GM19193 (cell line): ENCODE data around the gene KAZN.

Source experiments
- POLR2A ChIP-seq: IDR thresholded peaks from 4 replicates; pipeline ENCODE4 v1.6.1; 2011; ENCODE audit not compliant: insufficient read depth, insufficient read length; ENCODE audit errors: extremely low read depth

Gene KAZN

DNA sequence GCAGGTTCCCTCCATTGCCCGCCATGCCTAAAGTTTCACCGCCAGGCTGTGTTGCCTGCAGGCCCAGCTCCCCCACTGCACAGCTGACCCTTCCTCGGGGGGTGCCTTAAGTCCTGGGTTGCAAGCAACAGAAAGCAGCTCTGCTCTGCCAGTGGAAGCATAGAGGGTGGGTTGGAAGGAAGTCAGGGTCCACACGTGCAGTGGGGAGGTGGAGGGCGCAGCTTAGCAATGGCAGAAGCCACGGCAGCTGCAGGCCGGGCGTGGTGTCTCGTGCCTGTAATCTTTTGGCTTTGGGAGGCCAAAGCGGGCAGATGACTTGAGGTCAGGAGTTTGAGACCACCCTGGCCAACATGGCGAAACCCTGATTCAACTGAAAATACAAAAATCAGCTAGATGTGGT, 448.8 kb downstream of the KAZN start:
- TF ChIP-seq POLR2A = no peak

DNA sequence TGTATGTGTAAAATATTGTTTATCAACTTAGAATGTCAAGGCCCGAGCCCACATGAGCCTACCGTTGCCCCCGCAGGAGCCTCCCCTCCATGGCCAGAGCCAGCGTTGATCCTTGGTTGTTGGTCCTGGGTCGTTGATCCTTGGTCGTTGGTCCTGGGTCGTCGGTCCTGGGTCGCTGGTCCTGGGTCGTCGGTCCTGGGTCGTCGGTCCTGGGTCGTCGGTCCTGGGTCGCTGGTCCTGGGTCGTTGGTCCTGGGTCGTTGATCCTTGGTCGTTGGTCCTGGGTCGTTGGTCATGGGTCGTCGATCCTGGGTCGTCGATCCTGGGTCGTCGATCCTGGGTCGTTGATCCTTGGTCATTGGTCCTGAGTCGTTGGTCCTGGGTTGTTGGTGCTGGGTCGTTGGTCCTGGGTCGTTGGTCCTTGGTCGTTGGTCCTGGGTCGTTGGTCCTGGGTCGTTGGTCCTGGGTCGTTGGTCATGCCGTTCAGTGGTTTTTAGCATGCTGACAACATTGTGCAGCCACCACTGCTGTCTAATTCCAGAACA, 450.0 kb downstream of the KAZN start:
- TF ChIP-seq POLR2A = no peak

DNA sequence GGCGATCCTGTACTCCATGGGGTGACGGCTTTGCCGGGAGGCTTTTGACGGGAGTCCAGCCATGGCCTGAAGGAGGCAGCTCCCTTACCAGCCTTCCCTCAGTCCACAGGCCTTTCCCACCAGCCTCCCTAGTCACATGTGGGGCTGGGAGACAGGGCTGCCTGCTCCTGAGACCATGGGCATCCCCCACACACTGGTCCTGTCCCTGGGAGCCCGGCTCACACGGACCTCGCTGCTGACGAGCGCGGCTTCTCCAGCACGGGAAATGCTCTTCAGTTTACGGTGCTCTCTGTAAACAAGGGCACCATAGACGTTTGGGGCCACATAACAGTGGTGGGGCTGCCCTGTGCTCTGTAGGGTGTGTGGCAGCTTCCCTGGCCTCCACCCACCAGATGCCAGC, 450.6 kb downstream of the KAZN start:
- TF ChIP-seq POLR2A = no peak

DNA sequence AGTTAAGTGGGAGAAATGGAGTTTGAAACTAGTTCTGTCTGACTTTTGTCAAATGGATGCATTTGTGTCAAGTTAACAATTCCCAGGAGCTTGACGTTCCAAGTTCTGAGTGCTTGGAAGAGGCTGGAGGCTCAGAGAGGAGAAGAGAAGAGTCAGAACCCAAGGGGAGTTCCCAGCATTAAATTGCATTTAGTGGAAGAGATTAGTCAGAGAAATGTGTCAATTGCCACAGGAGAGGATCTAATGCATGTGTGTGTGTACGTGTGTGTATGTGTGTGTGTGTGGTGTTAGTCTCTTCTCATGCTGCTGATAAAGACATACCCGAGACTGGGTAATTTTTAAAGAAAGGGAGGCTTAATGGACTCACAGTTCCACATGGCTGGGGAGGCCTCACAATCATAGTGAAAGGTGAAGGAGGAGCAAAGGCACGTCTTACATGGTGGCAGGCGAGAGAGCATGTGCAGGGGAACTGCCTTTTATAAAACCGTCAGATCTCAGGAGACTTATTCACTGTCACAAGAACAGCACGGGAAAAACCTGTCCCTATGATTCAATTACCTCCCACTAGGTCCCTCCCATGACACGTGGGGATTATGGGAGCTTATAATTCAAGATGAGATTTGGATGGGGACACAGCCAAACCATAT, 453.5 kb downstream of the KAZN start:
- no peak for TF ChIP-seq POLR2A

DNA sequence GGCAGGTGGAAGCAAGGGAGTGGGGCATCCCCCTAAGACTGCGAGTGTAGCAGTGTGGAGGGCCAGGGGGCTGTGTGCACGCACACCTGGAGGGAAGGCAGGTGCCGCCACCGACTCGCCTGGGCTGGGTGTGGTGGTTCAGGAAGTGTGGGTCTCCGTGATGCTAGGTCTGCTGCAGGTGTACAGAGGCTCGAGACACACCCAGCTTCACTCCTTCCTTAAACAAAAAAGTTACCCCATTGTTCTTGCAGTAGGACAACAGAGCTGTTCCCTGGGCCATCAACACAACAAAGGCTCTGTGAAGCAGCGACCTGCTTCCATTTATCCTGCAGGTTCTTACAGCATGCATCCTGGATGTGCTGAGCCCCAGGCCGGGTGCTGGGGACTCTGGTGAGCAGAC, 454.7 kb downstream of the KAZN start:
- no peak for TF ChIP-seq POLR2A

DNA sequence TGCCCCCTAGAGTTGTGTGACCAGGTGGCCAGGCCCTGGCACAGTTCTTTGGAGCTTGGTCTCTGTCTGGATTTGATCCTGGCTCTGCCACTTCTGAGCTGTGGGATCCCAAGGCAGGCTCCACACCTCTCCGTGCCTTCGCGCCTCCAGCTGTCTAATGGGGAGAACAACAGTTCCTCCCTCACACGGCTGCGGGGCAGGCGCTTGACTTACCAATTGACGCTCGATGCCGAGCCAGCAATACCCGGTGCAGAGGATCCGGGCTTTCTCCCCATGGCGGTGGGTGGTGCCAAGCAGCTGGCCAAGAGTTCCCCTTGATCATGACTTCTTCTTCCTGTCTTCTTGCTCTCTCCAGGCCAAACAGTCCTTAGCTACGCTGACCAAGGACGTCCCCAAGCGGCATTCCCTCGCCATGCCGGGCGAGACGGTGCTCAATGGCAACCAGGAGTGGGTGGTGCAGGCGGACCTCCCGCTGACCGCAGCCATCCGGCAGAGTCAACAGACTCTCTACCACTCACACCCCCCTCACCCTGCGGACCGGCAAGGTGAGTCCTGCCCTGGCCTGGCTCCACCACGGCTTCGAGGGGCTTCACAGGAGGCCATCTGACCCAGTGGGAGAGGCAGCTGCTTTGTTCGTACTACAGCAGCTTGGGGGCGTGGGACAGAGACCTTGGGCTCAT, 457.4 kb downstream of the KAZN start:
- TF ChIP-seq POLR2A = no peak

DNA sequence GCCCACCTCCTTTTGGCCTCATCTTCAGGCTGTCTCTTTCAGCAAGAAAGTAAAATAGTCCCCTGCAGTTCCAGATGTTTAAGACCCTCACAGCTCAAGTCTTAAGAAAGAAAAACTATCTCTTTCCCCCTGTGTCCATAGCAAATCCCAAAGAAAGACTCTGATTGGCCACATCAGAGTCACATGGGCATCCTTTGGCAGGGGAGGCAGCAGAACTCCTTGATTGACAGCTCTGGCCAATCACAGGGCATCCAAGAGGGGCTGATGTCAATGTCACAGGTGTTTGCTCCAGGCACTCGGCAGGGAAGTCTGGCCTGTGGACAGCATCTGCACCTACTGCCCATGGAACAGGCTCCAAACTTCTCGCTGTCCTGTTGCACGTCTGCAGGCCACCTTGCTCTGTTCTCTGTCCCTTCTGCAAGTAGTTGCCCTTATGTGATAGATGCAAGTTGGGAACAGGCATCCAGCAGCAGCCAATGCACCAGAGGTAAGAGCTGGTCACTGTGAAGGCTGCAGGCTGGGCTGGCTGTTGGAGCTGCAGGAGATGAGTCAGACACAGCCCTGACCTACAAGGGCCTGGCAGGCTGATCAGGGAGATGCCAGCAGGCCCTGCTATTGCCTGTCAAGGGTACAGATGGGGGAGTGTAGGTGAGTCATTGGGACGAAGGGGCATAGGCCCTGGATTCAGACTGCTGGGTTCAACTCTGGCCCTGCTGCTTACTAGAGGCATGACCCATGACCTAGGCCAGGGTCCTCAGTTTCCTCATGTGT, 458.2 kb downstream of the KAZN start:
- no peak for TF ChIP-seq POLR2A

DNA sequence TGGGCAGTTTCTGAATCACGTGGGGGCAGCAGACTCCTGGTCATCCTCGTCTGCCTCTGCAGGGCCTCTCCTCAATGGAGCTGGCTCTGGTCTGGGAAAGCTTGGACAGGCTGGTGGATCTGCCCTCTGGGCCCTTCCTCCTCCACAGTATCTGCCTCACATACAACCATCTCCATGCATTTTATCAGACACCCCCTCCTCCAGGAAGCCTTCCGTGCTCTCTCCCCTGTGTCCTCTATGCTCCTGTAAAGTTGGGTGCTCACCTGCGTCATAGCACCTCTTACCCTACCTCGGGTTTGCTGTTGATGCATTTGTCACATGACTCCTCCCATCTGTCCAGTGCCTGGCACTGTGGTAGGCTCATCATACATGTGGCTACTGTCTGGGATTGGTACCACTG, 459.3 kb downstream of the KAZN start:
- TF ChIP-seq POLR2A = no peak

DNA sequence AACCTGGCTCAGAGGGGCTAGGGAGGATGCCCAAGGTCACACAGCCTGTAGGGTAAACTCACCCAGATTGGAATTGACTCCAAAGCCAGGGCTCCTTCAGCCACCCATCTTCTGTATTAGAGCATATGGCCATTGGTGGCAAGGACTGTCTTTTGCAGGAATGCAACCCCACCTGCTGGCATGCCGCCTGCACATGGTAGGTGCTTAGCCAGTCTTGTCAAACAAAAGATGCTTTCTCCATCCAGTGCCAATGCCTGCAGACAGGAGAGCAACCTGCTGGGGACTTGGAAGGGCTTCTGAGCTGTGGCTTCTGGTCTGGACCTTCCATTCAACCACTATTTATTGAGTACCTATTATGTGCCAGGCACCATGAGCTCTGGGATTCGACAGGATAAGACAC, 459.8 kb downstream of the KAZN start:
- TF ChIP-seq POLR2A = no peak

DNA sequence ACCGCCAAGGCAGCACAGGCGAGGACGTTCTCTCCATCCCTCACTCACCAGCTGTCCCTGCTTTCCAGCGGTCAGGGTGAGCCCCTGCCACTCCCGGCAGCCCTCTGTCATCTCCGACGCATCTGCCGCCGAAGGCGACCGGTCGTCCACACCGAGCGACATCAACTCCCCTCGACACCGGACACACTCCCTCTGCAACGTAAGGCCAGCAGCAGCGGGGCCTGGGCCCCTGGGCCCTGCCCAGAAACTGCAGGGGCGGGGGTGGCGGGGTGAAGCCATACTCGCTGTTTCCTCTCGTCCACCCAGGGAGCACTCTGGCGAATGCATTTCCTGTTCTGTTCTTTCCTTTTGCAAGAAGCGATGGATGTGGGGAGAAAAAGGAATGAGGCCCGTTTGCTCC, 461.6 kb downstream of the KAZN start:
- TF ChIP-seq POLR2A = no peak

DNA sequence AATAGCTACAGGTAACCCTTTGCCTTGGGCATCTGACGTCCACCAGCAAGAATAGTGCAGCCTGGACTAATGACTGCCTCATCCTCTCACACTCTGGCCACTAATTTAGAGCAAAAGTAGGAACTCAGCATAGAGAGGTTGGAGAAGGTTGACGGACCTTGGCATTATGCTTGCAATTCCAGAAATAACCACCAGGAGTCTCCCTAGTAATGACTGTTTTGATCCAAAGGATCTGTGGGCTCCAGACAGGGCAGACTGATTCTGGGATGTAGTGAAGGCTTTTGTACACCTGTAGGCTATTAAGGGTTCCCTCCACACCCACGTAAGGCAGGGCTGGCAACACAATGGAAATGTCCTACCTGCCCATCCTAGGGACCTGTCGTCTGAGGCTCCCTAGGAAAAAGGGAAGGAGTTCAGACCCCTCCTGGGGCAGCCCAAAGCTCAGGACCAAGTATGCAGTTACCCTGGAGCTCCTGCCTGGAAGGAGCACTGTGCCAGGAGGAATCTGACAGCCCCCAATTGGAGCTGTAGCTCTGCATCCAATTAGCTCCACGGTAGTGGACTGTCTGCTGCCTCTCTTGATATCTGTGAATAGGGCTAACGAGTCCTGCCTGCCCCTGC, 464.1 kb downstream of the KAZN start:
- no peak for TF ChIP-seq POLR2A

DNA sequence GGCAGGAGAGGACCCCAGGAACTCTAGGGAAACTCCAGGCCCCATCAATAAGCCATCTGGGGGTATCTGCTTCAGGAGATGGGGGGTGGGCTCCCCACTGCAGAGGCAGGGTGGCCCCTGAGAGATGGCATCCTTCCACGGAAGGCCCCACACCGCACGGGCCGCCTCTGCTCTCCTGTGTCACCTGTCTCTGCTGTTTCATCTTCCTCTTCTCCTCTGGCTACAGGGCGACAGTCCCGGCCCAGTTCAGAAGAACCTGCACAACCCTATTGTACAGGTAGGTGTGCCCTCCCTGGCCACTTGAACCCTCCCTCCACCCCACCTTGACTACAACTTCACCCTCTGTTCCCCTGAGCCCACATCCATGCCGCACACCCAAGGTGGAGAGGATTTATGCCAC, 464.9 kb downstream of the KAZN start:
- TF ChIP-seq POLR2A = no peak

DNA sequence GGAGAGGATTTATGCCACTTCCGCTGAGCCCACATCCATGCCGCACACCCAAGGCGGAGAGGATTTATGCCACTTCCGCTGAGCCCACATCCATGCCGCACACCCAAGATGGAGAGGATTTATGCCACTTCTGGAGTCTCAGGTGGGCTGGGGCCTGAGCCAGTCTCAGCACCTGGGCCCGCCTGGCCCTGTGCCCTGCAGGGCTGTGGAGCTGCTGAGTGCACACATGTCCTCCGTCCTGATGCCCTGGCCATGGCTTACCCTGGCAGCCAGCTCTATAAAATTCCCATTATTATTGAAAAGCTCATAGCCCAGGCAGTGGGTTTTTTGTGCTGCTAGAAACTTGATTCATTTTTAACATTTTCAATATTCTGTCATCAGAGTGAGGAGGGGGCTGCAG, 465.3 kb downstream of the KAZN start:
- TF ChIP-seq POLR2A = no peak

DNA sequence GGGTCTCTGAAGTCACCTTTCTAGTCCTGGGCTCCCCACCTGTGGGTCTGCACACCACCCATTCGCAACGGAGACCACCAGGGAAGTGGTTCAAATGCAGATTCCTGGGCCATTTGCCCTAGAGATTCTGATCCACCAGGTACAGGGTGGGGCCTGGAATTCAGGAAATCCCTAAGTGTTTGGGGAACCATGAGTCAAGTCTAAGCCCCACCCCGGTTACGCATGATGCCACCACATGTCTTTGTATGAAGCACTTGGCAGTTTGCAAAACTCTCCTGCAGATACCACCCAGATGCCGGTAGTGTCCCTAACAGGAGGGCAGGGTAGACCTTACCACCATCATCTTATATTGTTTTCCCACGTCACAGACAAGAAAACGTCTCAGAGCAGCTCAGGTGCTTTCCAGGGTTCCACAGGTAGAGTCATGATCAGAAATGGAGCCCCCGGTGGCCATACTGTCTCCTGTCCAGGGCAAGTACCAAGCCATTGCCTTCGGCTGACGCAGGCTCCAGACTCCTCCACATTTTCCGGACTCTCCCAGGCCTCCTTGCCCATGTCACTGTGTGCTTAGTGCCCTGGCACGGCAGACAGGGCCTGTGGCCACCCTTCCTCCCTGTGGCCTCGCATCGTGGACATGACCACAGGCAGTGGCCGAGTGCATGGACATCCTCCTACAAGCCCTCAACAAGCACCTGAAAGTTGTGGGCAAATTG, 465.9 kb downstream of the KAZN start:
- TF ChIP-seq POLR2A = no peak

DNA sequence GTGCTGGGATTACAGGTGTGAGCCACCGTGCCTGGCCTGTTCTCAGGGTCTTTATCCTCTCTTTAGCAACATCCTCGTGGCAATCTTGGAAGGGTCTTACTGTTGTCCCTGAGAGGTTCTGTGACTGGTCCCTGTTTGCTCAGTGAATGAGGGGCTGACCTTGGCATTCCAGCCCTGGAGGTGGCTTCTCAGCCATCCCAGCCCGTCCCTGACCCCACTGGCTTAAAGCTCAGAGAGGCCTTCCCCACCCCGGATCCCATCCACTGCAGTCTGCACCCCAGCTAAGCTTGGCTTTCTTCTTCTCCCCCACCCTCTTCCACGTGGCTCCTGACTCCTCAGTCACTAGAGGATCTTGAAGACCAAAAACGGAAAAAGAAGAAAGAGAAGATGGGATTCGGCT, 466.8 kb downstream of the KAZN start:
- TF ChIP-seq POLR2A = no peak
